HG02973 (cell line): Measurements from ENCODE around the gene F12.

Experiments used
- ATAC-seq: cut with Tn5 transposase; IDR thresholded peaks from one replicate; pipeline ENCODE4 v1.9.1; 2021; ENCODE audit warnings: moderate library complexity; ENCODE audit not compliant: unreplicated experiment

Gene F12

GRCh38 chr5:177409043-177409801 is at the start of gene F12:
F12 (minus strand) TSS chr5:177409564; CDS start chr5:177409527, 37 bp downstream.
- no peak for ATAC-seq

- no peak for ATAC-seq
These were observed 49.6 kb upstream of the F12 start for GRCh38 chr5:177458912-177459350.

- ATAC-seq, result no peak
These were observed 48.7 kb upstream of the F12 start for GRCh38 chr5:177457852-177458681.

GRCh38 chr5:177456976-177457851 is 47.9 kb upstream of the F12 start:
- peak; percentile 31 for ATAC-seq

GRCh38 chr5:177456591-177456964 is 47.2 kb upstream of the F12 start:
- no peak for ATAC-seq

GRCh38 chr5:177455661-177456590 is 46.6 kb upstream of the F12 start:
- ATAC-seq, result peak; percentile 11

- ATAC-seq, result peak; percentile 39
These were observed 45.8 kb upstream of the F12 start for GRCh38 chr5:177455036-177455660.

GRCh38 chr5:177454397-177455035 is 45.2 kb upstream of the F12 start:
- peak; percentile 46 for ATAC-seq

GRCh38 chr5:177453852-177454396 is 44.6 kb upstream of the F12 start:
- ATAC-seq, result peak; percentile 2

GRCh38 chr5:177452688-177453638 is 43.6 kb upstream of the F12 start:
- ATAC-seq, result no peak

GRCh38 chr5:177450667-177451424 is 41.5 kb upstream of the F12 start:
- no peak for ATAC-seq

- no peak for ATAC-seq
These were observed 40.0 kb upstream of the F12 start for GRCh38 chr5:177449140-177450061.

GRCh38 chr5:177448244-177448950 is 39.0 kb upstream of the F12 start:
- ATAC-seq, result no peak

GRCh38 chr5:177447611-177448243 is 38.4 kb upstream of the F12 start:
- ATAC-seq, result no peak
